Measurements from ENCODE around the gene KLHL6.
"Not testable (repeated sequence)": the region's sequence is repeated elsewhere in the genome, so short reads cannot be mapped to it uniquely, and the experiment has no call there.

Gene KLHL6

GRCh38 chr3:183491923-183492848, 63.3 kb downstream of the KLHL6 start:
- in situ Hi-C loops (cut with MboI; ENCODE audit: low pct_unique_long_range_greater_than_20kb, low sequenced_read_pairs) = no loop called here
- no peak for DNase-seq

GRCh38 chr3:183491109-183491922, 64.2 kb downstream of the KLHL6 start:
- in situ Hi-C loops (cut with MboI; ENCODE audit: low pct_unique_long_range_greater_than_20kb, low sequenced_read_pairs) = no loop called here
- DNase-seq = no peak

- peak; percentile 82 for DNase-seq
- in situ Hi-C loops (cut with MboI; ENCODE audit: low pct_unique_long_range_greater_than_20kb, low sequenced_read_pairs) = no loop called here
These were observed 64.9 kb downstream of the KLHL6 start for GRCh38 chr3:183490653-183491052.

DNA sequence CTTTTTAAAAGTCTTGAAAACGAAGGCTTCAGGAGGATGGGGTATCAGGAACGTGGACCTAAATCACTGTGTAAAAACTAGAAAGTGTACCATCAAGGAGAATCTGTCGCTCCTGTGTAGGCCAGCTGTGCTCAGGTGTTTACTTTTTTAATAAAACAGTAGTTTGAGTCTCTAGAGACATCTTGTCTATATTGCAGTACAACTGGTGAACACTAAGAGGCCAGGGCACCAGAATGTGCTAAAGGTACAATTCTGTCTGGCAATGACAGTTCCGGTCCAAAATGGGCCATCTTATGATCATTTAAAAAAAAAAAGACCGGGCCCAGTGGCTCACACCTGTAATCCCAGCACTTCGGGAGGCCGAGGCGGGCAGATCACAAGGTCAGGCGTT, 65.3 kb downstream of the KLHL6 start:
- in situ Hi-C loops (cut with MboI; ENCODE audit: low pct_unique_long_range_greater_than_20kb, low sequenced_read_pairs) = no loop called here
- DNase-seq = no peak

DNA sequence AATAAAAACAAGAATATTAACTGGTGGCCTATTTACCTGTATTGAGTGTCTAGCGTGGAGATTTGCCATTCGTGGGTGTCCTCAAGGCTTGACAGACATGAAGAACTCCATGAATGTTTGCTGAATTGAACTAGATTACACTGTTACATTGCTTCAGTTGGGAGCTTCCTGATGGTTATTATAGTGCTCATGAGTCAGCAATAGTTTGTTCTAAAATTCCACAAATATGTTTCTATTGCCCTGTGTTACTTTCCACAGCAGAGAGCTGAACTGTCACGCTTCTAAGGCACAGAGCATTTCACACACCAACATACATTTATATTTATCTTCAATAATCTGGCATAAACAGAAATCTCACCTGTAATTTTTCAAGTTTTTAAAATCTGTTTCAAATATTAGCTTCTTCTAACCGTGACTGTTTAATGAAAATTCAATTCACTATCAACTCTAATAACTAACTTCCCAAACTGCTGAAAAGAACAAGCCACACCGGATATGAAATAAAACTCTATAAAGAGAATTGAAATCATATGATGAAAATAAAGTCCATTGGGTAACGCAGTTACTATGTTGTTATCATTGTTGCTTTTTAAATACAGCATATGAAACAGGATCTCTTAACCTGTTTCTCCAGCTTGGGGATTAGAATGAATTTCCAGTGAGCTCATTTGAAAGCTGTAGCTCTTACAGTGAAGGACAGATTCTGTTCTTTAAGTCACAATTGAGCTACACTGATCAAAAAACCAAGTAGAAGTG, 65.9 kb downstream of the KLHL6 start:
- DNase-seq = no peak
- in situ Hi-C loops (cut with MboI; ENCODE audit: low pct_unique_long_range_greater_than_20kb, low sequenced_read_pairs) = no loop called here

DNA sequence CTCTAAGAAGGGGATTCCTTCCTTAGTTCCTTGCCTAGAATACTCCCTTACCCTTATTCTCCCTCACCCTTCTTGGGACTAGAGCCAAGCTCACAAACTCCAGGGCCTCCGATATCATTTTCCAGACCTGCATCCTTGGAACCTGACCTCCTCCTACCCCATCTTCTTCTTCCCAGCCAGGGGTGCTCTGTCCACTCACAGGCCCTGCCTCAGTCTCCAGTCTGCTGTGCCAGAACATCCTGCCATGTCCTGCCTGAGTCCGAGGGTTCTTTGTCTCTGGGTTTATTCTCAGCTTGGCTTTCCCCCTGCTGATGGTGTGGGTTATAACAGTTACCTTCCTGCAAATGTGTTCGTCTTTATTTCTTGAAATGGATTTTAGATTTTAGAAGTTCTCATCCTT, 67.2 kb downstream of the KLHL6 start:
- no peak for DNase-seq
- in situ Hi-C loops (cut with MboI; ENCODE audit: low pct_unique_long_range_greater_than_20kb, low sequenced_read_pairs) = no loop called here

DNA sequence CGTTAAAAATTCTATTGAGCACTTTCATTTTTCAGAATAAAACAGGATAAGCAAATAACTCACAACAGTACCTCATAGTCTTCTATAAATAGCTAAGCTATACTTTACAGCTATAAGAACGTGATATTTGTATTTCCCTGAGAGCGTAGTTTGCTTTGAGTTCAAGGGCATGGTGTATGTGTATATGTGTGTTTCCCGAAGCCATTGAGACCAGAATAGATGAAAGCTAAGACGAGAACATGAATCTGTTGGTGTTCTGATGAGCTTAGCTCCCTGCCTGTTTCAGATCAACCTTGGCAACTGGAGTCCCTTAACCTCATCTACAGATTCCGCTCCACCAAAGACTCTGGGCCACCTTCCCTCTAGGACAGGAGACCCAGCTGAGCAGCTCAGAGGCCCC, 67.6 kb downstream of the KLHL6 start:
- in situ Hi-C loops (cut with MboI; ENCODE audit: low pct_unique_long_range_greater_than_20kb, low sequenced_read_pairs) = no loop called here
- no peak for DNase-seq

DNA sequence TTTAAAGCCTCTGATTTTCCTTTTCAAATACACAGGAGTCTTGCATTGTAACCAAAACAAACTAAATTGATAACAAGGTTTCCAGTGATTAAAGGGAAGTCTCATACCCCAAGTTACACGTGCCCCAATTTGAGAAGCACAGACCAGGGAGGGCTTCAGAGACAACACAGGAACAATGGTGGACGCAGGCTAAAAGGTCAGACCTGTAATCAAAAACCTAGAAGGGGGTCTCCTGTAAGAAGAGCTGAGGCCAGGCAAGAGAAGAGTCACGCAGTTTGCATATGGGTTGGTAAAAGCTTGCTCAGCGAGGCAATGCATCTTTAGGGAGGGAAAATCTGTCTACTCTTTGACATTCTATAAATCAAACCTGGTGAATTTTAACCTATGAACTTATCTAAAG, 68.5 kb downstream of the KLHL6 start:
- DNase-seq = no peak
- in situ Hi-C loops (cut with MboI; ENCODE audit: low pct_unique_long_range_greater_than_20kb, low sequenced_read_pairs) = no loop called here

DNA sequence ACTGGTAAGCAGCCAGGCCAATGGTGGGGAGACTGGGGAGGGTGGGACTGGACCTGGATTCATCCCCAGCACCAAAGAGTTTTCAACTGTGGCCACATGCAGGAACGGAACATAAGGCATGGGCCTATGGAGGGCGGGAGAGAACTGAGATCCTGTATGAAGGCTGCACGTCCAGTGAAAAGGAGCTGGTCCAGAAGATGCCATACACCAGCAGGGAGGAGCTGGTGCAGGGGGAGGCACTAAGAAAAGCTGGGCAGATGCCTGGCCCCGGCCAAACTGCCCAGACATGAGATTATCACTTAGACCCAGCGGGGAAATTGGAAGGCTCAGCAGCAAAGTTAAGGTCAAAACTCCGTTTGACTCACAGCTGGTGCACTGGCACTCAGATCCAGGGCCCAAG, 69.0 kb downstream of the KLHL6 start:
- DNase-seq = no peak
- in situ Hi-C loops (cut with MboI; ENCODE audit: low pct_unique_long_range_greater_than_20kb, low sequenced_read_pairs) = no loop called here

DNA sequence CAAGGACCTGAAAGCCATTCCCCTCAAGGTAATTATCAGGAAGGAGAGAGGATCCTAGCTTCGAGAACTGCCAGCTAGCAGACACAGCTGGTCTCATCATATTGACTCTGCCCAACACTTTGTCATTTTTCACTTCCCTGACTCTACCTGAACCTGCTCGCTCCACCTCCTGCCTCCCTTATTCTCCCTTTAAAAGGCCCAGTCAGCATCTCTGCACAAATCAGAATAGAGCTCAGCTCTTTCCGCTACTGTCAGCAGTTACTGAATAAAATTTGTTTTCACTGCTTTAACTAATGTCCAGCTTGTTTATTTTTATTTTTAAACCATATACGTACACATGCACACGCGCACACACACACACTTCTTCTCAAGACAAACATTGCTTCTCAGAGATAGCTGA, 69.9 kb downstream of the KLHL6 start:
- DNase-seq = no peak
- in situ Hi-C loops (cut with MboI; ENCODE audit: low pct_unique_long_range_greater_than_20kb, low sequenced_read_pairs) = no loop called here

DNA sequence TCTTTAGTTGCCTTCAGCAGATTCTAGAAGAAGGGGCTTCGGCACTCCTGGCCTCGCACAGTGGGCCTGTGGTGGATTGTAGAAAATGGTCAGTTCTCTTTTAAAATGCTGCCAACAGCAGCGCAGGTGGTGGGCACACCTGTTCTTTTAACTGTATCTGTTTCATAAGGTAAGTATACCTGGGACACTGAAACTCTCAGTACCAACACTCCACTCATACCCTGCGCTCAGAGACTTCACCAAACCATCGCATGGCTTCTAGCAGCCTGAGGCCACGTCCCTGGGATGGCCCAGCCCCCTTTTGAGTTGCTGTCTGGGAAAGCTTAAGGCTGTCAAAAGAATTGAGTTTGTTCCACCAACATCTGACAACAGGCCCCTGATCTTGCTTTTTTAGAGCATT, 70.4 kb downstream of the KLHL6 start:
- DNase-seq = no peak
- in situ Hi-C loops (cut with MboI; ENCODE audit: low pct_unique_long_range_greater_than_20kb, low sequenced_read_pairs) = no loop called here

DNA sequence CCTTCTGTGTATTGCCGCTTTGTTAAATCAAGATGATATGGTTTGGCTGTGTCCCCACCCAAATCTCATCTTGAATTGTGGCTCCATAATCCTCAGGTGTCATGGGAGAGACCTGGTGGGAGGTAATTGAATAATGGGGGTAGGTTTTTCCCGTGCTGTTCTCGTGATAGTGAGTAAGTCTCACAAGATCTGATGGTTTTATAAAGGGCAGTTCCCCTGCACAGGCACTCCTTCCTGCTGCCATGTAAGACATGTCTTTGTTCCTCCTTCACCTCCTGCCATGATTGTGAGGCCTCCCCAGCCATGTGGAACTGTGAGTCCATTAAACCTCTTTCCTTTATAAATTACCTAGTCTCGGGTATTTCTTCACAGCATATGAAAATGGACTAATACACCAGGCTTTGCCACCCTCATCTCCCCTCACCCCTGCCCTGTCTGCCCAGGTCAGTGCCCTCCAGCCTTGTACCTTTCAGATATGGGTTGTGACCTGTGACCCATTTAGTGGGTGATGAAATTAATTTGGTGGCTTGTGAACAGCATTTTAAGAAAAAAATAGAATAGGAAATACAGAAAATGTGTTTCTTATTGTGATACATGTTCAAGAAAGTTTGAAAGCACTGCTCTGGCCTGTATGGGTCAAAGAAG, 71.0 kb downstream of the KLHL6 start:
- in situ Hi-C loops (cut with MboI; ENCODE audit: low pct_unique_long_range_greater_than_20kb, low sequenced_read_pairs) = no loop called here
- no peak for DNase-seq

DNA sequence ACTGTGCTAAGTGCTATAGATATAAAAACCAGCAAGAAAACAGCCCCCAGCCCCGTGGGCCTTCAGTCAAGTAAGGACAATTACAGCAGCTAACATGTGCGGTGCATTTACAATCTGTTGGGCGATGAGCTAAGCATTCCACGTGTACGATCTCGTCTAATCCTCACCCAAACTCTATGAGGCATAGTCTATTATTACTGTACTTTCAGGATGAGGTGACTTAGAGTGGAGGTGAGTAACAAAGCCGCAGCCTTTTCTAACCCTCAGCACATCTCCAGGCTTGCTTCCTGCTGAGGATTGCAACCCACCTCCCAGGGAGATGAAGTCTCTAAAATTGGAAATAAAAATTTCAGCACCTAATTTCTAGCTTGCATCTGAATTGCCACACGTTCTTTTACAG, 73.9 kb downstream of the KLHL6 start:
- DNase-seq = no peak

DNA sequence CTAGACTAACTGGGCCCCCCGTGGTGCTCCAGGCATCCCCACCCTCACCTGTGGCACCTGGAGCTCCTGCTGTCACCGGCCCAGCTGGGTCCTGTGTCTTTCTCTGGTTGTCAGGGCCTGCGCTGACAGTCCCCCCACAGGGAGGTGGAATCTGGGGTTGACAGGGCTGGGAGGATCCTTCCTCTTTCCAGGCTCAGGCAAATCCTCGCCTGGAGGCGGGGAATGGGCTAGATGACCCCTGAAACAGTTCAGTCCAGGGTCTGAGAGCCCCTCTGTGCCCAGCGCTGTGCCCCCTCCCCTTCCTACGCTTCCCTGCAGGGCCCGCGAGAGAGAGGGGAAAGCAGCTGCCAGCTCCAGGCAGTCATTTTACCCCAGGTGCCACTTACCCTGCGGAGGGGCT, 77.0 kb downstream of the KLHL6 start:
- in situ Hi-C loops (cut with MboI; ENCODE audit: low pct_unique_long_range_greater_than_20kb, low sequenced_read_pairs) = no loop called here
- no peak for DNase-seq

More for the DNA sequence above, 73.9 kb downstream of the KLHL6 start:
- in situ Hi-C loops (cut with MboI; ENCODE audit: low pct_unique_long_range_greater_than_20kb, low sequenced_read_pairs) = no loop called here

DNA sequence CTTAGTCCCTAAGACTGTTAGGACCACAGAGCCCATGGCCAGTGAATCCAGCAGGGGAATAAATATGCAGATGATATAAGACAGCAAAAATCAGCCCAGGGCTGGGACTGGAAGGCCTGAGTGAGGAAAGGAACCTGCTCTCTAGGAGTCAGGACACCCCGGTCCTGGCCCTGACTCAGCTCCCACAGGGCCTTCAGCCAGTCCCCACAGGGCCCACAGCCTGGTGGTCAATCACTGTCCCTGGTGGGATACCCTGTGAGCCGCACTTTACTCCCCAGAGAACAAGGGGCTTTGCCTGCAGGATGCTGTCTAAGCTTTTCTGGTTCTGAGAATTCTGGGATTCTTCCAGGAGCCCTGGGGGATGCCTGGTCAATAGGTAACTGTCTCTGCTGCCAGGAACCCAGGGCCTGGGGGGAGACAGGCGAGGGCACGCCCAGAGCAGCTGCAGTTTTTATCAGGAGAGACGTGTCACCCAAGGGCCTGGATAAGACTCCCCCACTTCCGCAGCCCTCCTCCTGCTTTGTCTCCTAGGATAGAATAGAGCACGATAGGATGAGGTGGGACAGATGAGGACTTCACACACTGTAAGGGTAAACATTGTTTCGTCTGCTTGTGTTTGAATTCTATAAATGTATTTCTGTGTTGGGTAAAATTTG, 77.6 kb downstream of the KLHL6 start:
- in situ Hi-C loops (cut with MboI; ENCODE audit: low pct_unique_long_range_greater_than_20kb, low sequenced_read_pairs) = no loop called here
- no peak for DNase-seq

- in situ Hi-C loops (cut with MboI; ENCODE audit: low pct_unique_long_range_greater_than_20kb, low sequenced_read_pairs) = not testable (repeated sequence)
These were observed 79.7 kb downstream of the KLHL6 start for GRCh38 chr3:183475764-183476162.

DNA sequence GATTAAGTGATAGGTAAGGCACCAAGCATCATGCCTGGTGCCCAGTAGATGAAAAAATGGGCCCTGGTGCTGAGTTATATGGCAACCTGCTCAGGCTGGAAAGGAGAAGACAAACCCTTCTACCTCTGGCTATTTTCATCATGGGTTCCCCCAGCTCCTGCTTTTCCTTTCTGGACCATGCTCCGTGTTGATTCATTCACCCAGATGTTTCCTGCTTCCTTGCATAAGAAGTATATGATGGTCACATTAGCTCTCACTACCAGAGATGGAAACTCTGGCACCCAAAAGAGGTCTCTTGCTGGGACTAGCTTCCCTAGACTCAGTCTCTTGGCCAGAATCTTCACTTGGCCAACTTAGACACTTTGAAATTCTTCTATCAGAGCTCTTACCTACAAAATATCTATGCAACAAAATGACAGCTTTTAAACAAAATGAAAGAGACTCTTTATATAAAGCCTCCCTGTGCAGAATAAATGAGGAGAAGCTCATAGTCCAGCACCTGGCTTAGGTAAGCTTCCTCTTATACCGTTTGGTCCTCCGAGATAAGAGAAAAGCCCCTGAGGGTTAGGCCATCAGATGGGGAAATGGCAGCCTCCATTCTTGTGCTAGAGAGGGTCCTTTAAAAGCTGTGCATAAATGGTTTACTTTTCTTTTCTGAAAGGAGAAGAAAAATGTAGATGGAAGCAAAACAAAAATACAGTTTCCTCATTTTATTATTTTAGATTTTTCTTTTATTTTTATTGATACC, 80.3 kb downstream of the KLHL6 start:
- DNase-seq = no peak
- in situ Hi-C loops (cut with MboI; ENCODE audit: low pct_unique_long_range_greater_than_20kb, low sequenced_read_pairs) = no loop called here

More at GRCh38 chr3:183475764-183476162, 79.7 kb downstream of the KLHL6 start:
- not testable (repeated sequence) for DNase-seq

DNA sequence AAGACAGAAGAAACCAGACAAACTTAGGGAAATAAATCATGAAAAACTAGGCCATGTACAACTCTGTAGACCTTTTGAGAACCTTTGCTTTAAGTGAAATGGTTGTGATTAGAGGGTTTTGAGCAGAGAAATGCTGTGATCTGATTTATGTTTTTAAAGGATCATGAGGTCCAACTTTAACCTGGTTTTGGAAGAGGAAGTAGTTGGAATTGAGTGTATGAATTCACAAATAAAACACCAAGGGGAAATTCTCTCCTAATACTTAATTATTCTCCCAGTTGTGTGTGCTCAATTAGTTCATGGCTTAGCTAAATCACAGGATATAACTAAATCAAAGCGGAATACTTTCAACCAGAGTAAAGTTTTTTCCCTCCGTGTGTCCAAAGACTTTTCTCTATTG, 81.5 kb downstream of the KLHL6 start:
- DNase-seq = no peak
- in situ Hi-C loops (cut with MboI; ENCODE audit: low pct_unique_long_range_greater_than_20kb, low sequenced_read_pairs) = loop anchor here (25.0 kb wide), 1 partner anchor 288 kb away; no protein-coding TSS in a partner anchor

Data from KBM-7 (cell line).